NCI-H345 (cell line): ENCODE results near the gene LEMD1.
A peak's percentile ranks its signal among the peaks of the same experiment; 100 is the strongest.
"Not testable (repeated sequence)": the region's sequence is repeated elsewhere in the genome, so short reads cannot be mapped to it uniquely, and the experiment has no call there.

ENCODE experiments used
- DNase-seq: peaks from one replicate; lab custom pipeline; 2025; lab: John Stamatoyannopoulos, UW

Gene LEMD1

DNA sequence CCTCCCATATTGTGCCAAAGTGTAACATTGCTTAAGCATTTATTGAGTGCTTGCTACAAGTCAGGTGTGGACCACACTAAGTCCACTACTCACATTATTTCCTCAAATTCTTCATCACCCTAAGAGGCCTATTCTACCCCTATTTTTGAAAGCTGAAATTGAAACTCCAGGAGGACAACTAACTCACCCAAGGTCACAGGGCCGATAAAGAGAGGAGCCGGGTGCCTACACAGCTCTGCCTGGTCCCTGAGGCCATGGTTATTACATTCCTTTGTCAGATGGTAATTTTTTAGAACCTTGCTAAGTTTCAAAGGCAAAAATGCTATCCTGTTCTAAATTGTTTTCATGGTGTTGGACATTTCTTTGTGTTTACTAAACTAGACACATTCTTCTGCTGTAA lies 41.0 kb downstream of the LEMD1 start:
- DNase-seq = no peak

DNA sequence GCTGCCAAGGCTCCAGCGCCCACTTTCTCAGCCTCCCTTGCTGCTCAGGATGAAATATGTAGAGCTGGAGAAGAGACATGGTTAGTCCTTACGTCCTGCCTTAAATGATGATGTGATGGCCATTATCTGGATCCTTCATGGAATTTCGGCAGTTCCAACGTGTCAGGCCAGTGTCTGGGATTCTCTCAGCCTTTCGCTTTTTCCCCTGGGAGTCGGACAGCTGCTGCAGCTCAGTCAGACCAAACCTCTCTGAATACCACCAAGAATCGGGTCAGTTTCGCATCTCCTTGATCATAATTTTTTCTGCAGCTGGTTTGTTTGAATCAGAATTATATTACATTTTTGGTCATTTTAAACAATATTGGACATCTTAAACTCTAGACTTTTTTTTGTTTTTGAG lies 42.8 kb downstream of the LEMD1 start:
- no peak for DNase-seq

DNA sequence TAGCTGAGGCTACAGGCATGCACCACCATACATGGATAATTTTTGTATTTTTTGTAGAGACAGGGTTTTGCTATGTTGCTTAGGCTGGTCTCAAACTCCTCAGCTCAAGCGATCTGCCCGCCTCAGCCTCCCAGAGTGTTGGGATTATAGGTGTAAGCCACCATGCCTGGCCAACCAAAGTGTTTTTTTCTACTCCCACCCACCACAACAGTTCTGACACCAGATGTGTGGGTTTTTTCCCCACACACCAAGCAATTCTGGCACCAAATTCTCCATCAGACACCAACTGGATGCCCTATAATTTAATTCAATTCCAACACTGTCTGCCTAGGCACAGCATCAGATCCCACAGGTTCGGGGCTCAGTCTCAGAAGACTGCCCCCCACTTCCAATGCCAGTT lies 44.5 kb downstream of the LEMD1 start:
- DNase-seq = no peak

DNA sequence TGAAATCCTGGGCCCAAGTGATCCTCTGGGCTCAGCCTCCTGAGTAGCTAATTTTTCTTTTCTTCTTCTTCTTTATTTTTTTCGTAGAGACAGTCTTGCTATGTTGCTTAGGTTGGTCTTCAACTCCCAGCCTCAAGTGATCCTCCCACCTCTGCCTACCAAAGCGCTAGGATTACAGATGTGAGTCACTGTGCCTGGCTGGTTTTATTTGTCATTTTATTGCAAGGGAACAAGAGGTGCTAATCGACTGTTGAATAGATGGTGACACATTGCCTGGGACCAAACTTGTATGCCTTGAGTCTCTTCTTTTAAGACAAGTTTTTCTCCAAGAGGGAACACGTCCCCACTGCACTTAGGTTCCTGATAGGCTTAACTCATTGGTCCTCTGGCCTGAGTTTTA lies 45.1 kb downstream of the LEMD1 start:
- no peak for DNase-seq

DNA sequence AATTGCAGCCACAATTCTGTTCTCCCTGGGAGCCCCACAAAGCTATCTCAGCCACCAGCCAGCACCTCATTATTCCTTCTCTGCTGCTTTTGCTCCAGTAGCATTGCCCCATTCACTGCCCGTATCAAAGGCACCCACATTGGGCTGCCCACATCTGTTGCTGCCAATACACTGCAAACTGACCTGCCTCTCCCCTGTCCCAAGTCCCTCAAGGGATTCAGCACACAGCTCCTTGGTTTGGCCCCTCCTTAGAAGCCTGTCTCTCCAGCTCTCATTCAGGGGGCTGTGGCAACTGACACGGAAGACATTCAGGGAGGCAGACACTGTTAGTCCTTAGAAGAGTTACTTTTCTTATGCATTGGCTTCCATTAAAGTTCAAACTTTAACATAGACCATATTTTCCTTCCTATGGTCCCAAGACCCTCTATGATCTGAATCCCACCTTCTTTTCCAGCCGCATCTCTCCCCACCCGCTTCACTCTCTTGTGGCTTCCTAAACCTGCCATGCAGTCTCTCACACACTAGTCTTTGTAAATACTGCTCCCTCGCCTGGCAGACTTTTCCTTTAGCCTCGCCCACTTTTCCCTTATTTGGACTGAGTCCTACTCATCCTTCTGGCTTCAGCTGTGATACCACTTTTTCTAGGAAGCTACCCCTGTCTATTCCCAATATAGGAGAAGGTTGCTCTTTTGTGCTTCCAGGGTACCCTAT lies 45.9 kb downstream of the LEMD1 start:
- DNase-seq = peak; percentile 6

DNA sequence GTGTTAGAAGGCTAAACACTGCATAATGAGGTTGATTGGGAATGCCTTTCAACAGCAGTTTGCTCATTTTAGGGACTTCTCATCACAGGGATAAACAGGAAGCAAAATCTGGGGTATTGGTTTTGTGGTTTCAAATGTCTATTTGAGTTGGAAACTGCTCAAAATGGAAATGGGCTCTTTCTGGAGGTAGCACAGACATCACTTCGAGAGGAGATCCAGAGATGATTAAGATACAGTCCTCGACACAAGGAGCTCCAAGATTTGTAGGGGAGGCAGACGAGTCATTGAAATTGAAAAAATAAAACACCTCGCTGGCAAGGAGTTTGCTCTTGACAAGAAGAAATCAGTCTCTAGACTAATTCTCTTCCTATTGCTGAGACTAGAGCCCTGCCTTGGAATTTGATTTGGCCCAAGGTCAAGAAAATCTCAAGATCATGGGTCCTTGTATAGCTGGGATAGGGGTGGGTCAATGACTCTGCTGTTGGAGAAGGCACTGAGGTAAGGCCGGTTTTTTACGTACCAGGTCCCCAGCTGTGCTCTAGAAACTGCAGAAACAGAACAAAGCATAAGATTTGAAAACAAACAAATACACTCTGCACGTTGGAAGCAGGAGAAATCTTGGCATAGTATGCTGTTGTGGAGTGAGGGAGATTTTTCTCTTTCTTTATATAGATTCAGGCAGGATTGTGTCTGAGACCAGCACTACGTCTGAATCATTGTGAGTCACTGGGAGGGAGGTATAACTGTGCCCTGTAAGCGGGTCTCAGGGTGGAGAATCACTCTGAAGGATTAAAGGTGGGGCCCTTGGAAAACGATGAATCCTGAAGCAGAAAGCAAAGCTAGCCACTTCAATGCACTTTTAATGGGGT lies 47.4 kb downstream of the LEMD1 start:
- DNase-seq = no peak

DNA sequence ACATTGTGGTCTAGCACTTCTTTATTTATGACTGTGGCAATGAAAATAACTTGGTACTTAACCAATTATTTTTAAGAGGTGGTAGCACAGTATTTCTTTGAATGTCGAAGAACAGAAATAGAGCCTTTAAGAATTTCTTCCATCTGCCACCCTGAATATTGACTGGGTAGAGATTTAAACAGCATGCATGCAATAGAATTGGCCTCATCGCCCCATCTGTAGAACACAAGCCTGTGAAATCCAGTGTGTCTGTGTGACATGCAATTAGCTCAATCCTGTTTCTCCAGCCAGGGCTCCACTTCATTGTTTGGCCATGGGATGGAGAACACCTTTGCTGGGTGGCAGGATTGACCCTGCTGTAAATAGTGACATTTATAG lies 48.1 kb downstream of the LEMD1 start:
- no peak for DNase-seq

DNA sequence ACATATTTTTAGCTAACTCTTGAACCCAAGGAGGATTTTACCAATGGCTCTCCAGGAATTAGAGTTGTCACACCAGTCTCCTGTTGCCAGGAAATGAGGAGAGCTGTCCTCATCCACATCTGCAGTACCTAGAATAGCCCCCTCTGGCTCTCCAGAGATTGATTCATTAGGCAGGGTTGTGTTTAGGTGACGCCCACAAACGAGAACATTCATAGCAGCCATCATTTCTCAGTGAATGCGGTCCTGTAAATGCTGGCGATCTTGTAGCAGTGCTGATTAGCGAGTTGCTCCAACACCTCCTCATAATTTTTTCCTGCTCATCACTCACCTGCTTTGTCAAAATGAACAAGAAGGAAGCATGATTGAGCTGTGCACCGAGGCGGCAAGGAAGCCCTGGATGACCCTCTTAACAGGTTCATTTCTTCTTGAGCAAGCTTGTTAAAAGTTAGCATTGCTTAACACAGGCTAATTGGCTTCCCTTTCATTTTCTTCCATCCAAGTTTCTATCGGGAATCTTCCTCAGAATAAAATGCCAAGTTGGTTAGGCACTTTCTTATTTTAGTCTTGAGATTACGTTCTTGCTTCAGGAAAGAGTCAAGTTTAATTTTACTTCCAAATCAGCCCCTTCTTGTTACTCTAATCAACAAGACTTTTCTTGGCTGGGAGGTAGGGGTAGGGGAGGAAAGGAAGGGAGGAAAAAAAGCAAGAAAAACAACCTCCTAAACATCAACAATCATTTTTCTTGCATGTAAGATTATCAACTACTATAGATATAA lies 48.6 kb downstream of the LEMD1 start:
- no peak for DNase-seq

DNA sequence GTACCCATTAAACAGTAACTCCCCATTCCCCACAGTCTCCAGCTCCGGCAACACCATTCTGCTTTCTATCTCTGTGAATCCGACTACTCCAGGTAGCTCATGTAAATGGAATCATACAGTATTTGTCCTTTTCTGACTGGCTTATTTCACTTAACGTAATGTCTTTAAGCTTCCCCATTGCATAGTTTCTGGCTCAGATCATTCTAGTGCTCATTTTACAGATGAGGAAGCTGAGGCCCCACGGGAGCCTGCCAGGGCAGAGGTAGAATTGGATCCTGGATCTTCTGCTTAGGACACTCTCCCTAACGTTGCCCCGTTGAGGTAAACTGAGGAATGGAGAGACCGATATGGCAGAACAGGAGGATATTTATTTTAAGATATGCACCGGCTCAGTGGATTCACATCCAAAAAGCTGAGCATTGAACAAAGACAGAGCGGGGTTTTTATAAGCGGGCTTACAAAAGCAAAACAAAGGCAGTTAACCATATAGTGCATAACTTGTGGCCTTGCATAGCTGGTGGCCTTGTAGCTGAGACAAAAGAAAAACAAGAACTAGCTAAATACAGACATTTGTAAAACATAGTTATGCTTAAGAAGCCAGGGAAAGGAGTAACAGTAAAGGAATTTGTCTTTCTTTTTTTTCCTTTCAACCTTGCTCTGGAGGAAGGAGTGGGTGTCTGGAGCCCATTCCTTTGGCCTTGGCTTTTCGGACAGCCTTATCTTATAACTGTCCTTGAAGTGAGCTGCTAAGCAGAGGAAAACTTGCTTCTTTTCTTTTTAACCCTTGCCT lies 49.8 kb downstream of the LEMD1 start:
- no peak for DNase-seq

DNA sequence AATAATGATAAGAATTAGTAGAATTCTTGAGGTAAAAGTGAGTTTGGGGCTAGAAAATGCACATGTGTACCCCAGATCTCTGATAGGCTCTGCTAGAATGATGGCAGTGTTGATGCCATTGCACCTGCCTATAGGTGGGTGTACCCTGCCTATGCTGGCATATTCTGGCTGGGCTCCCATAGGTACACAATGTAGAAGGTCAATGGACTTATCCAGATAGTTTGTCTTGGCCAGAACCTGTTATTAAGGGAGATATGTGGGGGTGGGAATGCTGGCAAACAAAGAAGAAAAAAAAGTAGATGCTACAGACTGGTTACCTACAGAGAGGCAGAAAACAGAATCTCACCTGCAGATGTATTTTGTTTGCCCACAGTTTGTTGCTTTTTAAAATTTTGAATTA lies 51.1 kb downstream of the LEMD1 start:
- no peak for DNase-seq

DNA sequence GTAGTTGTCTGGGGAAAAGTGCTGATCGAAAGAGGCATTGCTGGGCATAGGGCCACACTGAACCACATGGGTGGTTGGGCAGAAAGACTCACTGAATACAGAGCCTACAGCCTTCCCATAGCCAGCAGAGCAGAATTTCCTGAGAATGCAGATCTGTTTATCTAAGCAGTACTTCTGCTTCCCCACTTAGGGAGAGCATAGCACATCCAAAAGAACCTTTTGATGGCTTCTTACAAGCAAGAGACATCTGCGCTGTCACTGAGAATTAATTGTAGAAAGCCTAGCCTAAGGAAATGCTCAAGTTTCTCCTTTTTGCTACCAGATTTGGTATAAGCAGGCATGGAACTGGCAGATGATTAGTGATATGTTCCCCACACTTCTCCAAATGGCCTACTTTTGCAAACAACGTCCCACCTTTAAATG lies 52.1 kb downstream of the LEMD1 start:
- no peak for DNase-seq

DNA sequence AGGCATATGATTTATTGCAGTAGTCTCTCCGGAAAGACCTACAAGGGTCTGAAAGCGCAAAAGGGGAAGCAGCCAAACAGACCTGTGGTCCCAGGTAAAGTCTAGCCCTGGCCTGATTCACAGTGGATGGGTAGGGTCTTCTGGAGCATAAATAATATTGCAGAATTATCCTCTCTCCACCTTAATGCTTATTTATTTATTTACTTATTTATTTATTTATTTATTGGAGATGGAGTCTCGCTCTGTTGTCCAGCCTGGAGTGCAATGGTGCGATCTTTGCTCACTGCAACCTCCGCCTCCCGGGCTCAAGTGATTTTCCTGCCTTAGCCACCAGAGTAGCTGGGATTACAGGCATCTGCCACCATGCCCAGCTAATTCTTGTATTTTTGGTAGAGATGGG lies 53.4 kb downstream of the LEMD1 start:
- DNase-seq = no peak

DNA sequence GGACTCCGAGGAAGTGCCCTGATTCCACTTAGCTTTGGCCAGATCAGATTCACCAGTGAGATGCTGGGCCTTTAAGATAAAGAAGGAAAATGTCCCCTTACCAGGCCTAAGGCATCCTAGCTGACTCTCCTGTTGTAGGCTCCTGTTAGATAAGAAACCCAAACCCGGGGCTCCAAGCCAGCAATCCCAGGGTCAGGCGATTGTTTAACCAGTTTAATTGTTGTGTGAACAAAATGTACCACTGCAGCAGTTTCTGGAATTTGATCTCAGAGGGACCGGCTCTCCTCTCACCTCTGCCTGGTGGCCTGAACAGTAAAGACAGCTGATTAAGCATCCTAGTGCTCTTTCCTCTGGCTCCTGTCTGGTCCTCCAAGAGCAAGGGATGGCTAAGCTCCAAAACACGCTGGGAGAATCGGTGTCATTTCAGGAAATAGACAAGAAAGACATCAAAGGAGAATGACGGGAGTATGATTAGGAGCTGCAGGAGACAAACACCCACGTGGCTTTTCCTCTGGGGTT lies 55.9 kb downstream of the LEMD1 start:
- no peak for DNase-seq

DNA sequence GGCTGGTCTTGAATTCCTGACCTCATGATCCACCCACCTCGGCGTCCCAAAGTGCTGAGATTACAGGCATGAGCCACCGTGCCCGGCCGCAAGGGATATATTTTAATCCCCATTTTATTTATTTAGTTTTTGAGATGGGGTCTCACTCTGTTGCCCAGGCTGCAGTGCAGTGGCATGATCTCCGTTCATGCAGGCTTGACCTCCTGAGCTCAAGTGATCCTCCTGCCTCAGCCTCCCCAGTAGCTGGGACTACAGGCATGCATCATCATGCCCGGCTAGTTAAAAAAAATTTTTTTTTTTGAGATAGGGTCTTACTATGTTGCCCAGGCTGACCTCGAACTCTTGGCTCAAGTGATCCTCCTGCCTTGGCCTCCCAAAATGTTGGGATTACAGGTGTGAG lies 56.8 kb downstream of the LEMD1 start:
- not testable (repeated sequence) for DNase-seq

DNA sequence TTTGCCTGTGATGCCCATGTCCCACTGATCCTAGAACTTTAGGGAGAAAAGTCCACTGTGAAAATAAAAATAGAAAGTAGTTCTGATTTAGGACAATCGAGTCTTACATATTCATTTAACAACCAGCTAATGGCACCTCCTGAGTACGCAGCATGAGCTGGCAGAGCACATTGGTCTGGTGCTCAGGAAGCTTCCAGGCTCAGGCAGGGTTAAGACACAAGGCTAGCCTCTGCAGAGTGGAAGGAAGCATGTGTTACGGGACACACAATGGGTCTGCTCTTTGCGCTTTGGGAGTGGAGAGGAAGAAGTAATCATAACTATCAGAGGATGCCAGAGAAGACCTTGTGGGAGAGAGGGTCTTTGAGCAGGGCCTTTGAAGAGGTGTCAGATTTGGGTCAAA lies 61.0 kb downstream of the LEMD1 start:
- no peak for DNase-seq

DNA sequence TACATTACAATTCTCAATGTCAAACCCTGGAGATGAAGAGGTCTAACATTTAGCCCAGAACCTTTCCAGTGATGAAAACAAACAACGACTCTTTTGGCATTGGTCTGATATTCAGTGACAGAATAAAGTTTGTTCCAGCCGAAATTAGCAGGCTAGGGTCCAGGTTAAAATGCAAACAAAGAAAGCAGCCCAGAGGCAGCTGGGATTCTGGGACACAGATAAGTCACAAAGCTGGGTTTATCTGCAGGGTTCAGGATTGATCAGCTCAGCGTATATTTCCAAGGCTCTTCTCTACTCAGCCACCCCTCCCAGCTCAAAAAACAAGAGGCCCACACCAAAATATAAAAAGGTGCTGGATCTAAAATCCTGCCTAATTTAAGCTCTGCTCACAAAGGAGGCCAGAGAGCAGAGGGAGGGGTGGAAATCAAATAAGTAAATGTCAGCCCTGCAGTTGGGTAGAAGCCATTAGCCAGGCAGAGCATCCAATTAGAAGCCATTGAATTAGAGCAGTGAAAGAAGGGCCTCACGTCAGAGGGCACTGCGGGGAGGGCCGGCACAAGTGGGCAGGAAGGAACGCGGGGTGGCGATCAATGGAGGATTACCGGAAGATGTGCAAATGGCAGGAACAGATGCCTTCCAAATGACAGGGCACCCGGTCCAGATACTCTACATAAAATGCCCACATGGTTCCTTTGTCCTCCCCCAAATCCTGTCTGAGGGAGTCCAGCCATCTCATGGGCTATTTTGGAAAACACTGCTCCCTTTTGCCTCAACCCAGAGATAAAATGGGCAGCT lies 61.9 kb downstream of the LEMD1 start:
- no peak for DNase-seq

DNA sequence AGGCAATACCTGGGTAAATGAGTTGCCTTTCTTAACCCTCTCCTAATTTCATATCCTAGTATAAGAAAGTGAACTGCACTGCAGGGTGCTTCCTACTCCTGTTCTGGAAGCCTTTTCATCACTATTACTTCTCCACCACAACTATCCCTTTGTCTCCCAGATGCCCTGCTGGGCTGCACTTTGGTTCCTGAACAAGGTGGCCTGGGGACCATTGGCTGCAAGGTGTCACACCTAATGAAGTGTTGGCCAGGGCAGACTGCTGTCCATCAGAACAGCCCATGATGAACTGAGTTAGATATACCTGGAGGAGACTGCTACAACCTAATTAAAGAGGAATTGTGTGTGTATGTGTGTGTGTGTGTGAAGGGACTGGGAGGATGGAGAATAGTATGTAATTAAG lies 63.3 kb downstream of the LEMD1 start:
- no peak for DNase-seq

DNA sequence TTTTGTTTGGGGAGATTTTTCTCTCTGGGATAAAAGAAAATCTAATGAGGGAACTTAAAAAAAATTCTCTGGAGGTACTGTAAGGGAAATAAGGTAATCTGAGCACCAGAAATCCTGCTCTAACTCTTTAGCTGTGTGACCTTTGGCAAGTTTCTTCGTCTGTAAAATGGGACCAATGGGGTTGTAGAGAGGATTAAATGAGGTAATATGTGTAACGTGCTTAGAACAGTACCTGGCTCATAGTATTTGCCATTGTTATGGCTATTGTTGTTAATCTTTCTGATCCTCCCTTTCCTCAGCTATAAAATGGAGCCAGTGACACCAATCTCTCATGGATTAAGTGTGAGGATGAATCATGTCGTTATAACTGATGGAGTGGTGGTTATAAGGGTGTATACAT lies 64.3 kb downstream of the LEMD1 start:
- DNase-seq = no peak

DNA sequence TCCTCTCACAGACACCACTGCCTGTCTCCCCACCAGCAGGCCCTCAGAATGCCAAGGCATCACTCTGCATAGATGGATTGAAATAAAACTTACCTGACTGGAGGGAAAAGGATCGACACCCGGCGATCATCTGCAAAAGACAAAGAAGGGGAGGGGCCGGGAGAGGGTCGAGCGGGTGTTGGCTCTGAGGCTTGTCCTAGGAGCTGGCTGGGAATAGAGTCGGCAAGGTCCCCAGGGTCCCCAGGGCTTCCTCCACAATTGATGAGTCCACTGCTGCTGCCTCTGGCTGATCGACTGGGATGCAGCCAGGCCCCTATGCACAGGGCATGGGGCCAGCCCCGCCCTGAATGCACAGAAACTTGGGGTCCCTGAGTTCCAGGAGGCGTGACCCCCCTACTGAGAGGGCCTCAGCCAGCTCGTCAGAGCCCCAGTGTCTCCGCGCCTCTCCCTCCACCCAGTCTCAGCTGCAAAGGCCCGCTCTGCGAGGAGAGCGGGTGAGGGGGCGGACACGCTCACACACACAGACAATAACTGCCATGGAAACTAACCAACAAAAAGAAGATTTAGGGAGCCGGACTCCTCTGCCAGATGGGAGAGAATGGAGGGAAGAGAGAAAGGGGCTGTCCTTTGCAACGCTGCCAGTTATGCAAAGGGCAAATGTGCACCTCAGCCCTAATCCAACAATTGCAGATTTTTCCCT lies 65.3 kb downstream of the LEMD1 start, which contains the start of gene KLHDC8A:
KLHDC8A (minus strand) TSS at position 483 of the 700 bp plus-strand sequence. CDS start 13,318 bp downstream, outside the sequence.
- peak; percentile 69 for DNase-seq

DNA sequence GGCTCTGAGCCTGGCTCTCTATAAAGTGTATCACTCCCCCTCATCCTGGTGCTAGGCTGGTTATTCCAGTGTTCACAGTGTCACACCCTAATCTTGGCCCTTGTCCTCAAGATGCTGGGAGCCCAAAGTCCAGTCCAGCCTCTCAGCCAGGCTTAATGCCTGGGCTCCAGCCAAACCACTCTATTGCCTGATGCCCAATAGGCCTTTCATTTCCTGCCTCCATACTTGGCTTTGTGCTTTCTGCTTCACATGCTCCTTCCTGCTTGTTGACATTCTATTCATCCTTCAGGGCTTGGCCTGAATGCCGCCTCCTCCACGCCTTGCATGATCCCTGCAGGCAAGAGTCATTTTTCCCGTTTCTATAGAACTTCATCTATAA lies 66.8 kb downstream of the LEMD1 start:
- no peak for DNase-seq
